Natural killer cell (primary cell): Measurements from ENCODE around the gene NPR2. TPM values are rescaled to one million over a fixed set of nuclear protein-coding genes. Genes with fewer than 3 reads are reported as not detected.

Experiments used
- ATAC-seq, 3 donors: fragments of 150-1000 bp in 2 of 3; fragments of 200-7000 bp in 1 of 3; cut with Tn5 transposase; 1 replicate in 1 of 3; 2 replicates in 2 of 3; pipeline ENCODE4 v1.10.0; 2021; ENCODE audit warnings: mild to moderate bottlenecking in 2 of 3, moderate library complexity in 2 of 3
- DNase-seq, 2 donors: peaks; one replicate each; pipeline versions ENCODE4 v3.0.0 to v3.0.0-alpha.2; 2013 to 2021; ENCODE audit warnings: mixed read lengths in 1 of 2
- H3K27ac ChIP-seq: one replicate; pipeline ENCODE4 v1.5.1; 2013; ENCODE audit warnings: mild to moderate bottlenecking, low read length
- H3K27me3 ChIP-seq: one replicate; pipeline ENCODE4 v1.6.1; 2013; ENCODE audit warnings: low read length; ENCODE audit not compliant: control insufficient read depth, insufficient read depth
- H3K36me3 ChIP-seq: one replicate; pipeline ENCODE4 v1.6.1; 2013; ENCODE audit warnings: low read length; ENCODE audit not compliant: control insufficient read depth, insufficient read depth
- H3K4me1 ChIP-seq: one replicate; pipeline ENCODE4 v1.6.1; 2013; ENCODE audit warnings: low read length; ENCODE audit not compliant: control insufficient read depth, insufficient read depth
- H3K4me3 ChIP-seq: one replicate; pipeline ENCODE4 v1.5.1; 2013; ENCODE audit warnings: low read length
- H3K9me3 ChIP-seq: one replicate; pipeline ENCODE4 v1.6.1; 2013; ENCODE audit warnings: low read length; ENCODE audit not compliant: control insufficient read depth, insufficient read depth
- H3K27ac Mint-ChIP-seq, 2 donors: one replicate each; pipeline ENCODE4 v1.8.0; 2022; ENCODE audit warnings: mild to moderate bottlenecking in 2 of 2, mixed read lengths in 2 of 2, moderate library complexity in 1 of 2
- H3K27me3 Mint-ChIP-seq, 2 donors: one replicate each; pipeline ENCODE4 v1.8.0; 2022; ENCODE audit warnings: low read depth in 2 of 2, mixed read lengths in 2 of 2
- H3K36me3 Mint-ChIP-seq: one replicate; pipeline ENCODE4 v1.8.0; 2022; ENCODE audit warnings: mixed read lengths
- H3K4me1 Mint-ChIP-seq, 2 donors: one replicate each; pipeline ENCODE4 v1.8.0; 2022; ENCODE audit warnings: mixed read lengths in 2 of 2
- H3K4me3 Mint-ChIP-seq: one replicate; pipeline ENCODE4 v1.8.0; 2022; ENCODE audit warnings: mild to moderate bottlenecking, moderate library complexity, mixed read lengths
- H3K9me3 Mint-ChIP-seq, 2 donors: one replicate each; pipeline ENCODE4 v1.8.0; 2022; ENCODE audit warnings: mixed read lengths in 2 of 2
- CTCF ChIP-seq: fragments of 200-600 bp; IDR thresholded peaks from one replicate; pipeline ENCODE4 v1.8.0; 2022; ENCODE audit warnings: antibody characterized with exemption
- WGBS: methylation state at CpG from one replicate; pipeline ENCODE4 v1.1.7; 2013; ENCODE audit warnings: missing lambda C conversion rate; ENCODE audit not compliant: insufficient coverage; 5-methylcytosine and 5-hydroxymethylcytosine counted together
- intact Hi-C: fragments of 100-400 bp; cut with micrococcal nuclease; formaldehyde crosslinking; loops from one replicate; pipeline ENCODE4 v1.14.2; 2022
- total RNA-seq, 4 donors: library from RNA; stranded (reverse); fragments of 120-200 nt in 1 of 4; gene quantifications; one replicate each; pipeline versions ENCODE4 v1.2.3 to v1.2.4, GENCODE V29; 2013 to 2022

Gene NPR2
- total RNA-seq, 3 donors from 2014 or later (not counting 1 experiment from before 2014, with no cell fraction given), result 2.1 to 2.7 (median 2.4) TPM

- Histone ChIP-seq H3K27me3 (no peaks in the 10 kb centered on the region), H3K27ac (no peak overlapping the region), H3K4me1 (no peaks in the 10 kb centered on the region), H3K9me3 (no peaks in the 10 kb centered on the region), H3K36me3 (no peaks in the 10 kb centered on the region), H3K4me3 (no peak overlapping the region)
- no peak overlapping the region for H3K27ac Mint-ChIP-seq
- ATAC-seq, result no peak
- H3K27me3 Mint-ChIP-seq, result peaks cover 0 to 9% of the 10 kb centered on the region in 2 donors
- H3K4me1 Mint-ChIP-seq, result peaks cover 0 to 21% of the 10 kb centered on the region in 2 donors
- H3K4me3 Mint-ChIP-seq, result no peak overlapping the region
- H3K36me3 Mint-ChIP-seq, result no peaks in the 10 kb centered on the region
- no peak for TF ChIP-seq CTCF
- WGBS, result 96% methylated on average over 32 of the region's 34 CpGs
- no peak for DNase-seq
- intact Hi-C loops, result no loop called here
- no peaks in the 10 kb centered on the region for H3K9me3 Mint-ChIP-seq
Measured at GRCh38 chr9:35792024-35792813, 828 bp downstream of the NPR2 start.

GRCh38 chr9:35792826-35793225, 1.4 kb downstream of the NPR2 start:
- intact Hi-C loops, result no loop called here
- H3K9me3 Mint-ChIP-seq, result no peaks in the 10 kb centered on the region
- no peak overlapping the region for H3K27ac Mint-ChIP-seq
- no peaks in the 10 kb centered on the region for H3K27me3 ChIP-seq
- DNase-seq (no peak), ATAC-seq (no peak)
- H3K9me3 ChIP-seq, result no peaks in the 10 kb centered on the region
- 97% methylated on average over 14 of the region's 14 CpGs for WGBS
- no peaks in the 10 kb centered on the region for H3K4me1 ChIP-seq
- no peak overlapping the region for H3K27ac ChIP-seq
- no peak overlapping the region for H3K4me3 ChIP-seq
- no peaks in the 10 kb centered on the region for H3K36me3 Mint-ChIP-seq
- no peak overlapping the region for H3K4me3 Mint-ChIP-seq
- H3K36me3 ChIP-seq, result no peaks in the 10 kb centered on the region
- TF ChIP-seq CTCF, result no peak
- H3K27me3 Mint-ChIP-seq, result peaks cover 0 to 9% of the 10 kb centered on the region in 2 donors
- peaks cover 0 to 21% of the 10 kb centered on the region in 2 donors for H3K4me1 Mint-ChIP-seq

GRCh38 chr9:35793461-35793860, 2.1 kb downstream of the NPR2 start:
- intact Hi-C loops, result no loop called here
- ATAC-seq (no peak), DNase-seq (no peak)
- H3K4me1 ChIP-seq, result no peaks in the 10 kb centered on the region
- no peaks in the 10 kb centered on the region for H3K9me3 Mint-ChIP-seq
- H3K4me3 ChIP-seq, result no peak overlapping the region
- 94% methylated on average over 2 of the region's 2 CpGs for WGBS
- H3K36me3 Mint-ChIP-seq, result no peaks in the 10 kb centered on the region
- no peak for TF ChIP-seq CTCF
- H3K27ac Mint-ChIP-seq, result no peak overlapping the region
- H3K36me3 ChIP-seq, result no peaks in the 10 kb centered on the region
- H3K27me3 Mint-ChIP-seq, result peaks cover 0 to 9% of the 10 kb centered on the region in 2 donors
- H3K27me3 ChIP-seq, result no peaks in the 10 kb centered on the region
- no peak overlapping the region for H3K27ac ChIP-seq
- H3K9me3 ChIP-seq, result no peaks in the 10 kb centered on the region
- H3K4me3 Mint-ChIP-seq, result no peak overlapping the region
- H3K4me1 Mint-ChIP-seq, result peaks cover 0 to 21% of the 10 kb centered on the region in 2 donors

- intact Hi-C loops, result no loop called here
- ATAC-seq (no peak), DNase-seq (no peak)
- Mint-ChIP-seq H3K4me1 (peaks cover 0 to 16% of the 10 kb centered on the region in 2 donors), H3K27me3 (peaks cover 0 to 5% of the 10 kb centered on the region in 2 donors), H3K27ac (no peak overlapping the region), H3K9me3 (no peaks in the 10 kb centered on the region), H3K36me3 (no peaks in the 10 kb centered on the region), H3K4me3 (no peak overlapping the region)
- Histone ChIP-seq H3K4me3 (no peak overlapping the region), H3K4me1 (no peaks in the 10 kb centered on the region), H3K9me3 (no peaks in the 10 kb centered on the region), H3K27ac (no peak overlapping the region), H3K27me3 (no peaks in the 10 kb centered on the region), H3K36me3 (no peaks in the 10 kb centered on the region)
- no peak for TF ChIP-seq CTCF
Measured at GRCh38 chr9:35795695-35796094, 4.3 kb downstream of the NPR2 start.
